HUDEP-2 (cell line): ENCODE results near the gene SEC22C.
A peak's percentile ranks its signal among the peaks of the same experiment; 100 is the strongest.

Experiments used
- DNase-seq, 76 experiments: peaks; one replicate each; lab custom pipeline; 2025; ENCODE audit not compliant: unreplicated experiment in 76 of 76; lab: John Stamatoyannopoulos, UW

Gene SEC22C

GRCh38 chr3:42515976-42516375 lies 65.8 kb downstream of the SEC22C start:
- DNase-seq, result no peak

GRCh38 chr3:42515391-42515916 lies 66.3 kb downstream of the SEC22C start:
- no peak for DNase-seq

- no peak for DNase-seq
Measured at GRCh38 chr3:42514876-42515275, 66.9 kb downstream of the SEC22C start.

DNA sequence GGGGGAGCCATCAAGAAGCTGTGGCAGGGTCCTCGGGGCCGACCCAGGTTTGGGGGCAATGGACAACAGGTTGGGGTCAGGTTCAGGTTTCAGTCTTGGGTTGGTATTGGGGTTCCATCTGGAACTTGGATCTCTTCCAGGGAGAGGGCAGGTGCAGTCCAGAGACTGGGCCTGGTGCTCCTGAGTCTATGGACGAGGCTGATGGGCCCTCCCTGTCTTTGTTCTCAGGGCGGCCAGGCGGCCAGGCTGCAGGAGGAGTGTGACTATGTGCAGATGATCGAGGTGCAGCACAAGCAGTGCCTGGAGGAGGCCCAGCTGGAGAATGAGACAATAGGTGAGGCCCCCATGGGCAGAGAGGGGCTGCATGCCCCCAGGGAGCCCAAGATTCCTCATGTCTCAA lies 68.2 kb downstream of the SEC22C start:
- DNase-seq, result no peak

- no peak for DNase-seq
Measured at GRCh38 chr3:42513121-42513520, 68.6 kb downstream of the SEC22C start.

DNA sequence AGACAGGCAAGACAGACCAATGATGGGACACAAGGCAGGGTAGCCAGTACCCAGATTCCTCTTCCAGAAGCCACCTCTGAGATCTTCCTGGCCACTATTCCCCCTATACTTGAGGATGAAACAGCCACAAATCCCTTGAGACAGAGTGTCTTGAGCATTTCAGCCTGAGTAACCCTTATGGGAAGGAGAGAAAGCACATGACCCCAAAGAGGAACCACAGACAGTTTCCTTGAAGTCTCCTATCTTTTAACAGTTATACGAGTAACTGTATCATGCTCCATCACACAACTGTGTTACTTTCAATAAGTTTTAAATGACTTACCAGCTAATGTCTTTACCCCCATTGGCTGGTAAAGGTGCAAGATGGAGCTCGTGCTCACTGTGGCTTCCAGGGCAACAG lies 70.0 kb downstream of the SEC22C start:
- DNase-seq, result no peak

DNA sequence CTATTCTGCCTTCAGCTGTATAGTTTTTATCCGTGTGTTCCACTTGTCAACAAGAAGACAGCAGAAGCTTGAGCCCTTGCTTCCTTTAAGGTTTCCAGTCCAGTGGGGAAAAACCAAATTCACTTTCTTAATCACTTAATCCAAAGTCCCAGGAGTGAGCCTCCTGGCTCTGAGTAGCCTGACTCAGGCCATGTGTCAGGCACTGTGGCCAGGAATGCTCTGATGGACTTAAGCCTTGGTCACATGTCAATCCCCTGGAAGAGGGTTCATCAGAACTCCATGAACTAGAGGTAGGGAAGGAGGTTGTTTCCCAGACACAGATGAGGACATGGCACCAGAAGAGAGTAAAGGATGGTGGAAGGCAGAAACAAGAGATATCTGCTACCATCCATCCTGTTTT lies 70.6 kb downstream of the SEC22C start:
- no peak for DNase-seq

DNA sequence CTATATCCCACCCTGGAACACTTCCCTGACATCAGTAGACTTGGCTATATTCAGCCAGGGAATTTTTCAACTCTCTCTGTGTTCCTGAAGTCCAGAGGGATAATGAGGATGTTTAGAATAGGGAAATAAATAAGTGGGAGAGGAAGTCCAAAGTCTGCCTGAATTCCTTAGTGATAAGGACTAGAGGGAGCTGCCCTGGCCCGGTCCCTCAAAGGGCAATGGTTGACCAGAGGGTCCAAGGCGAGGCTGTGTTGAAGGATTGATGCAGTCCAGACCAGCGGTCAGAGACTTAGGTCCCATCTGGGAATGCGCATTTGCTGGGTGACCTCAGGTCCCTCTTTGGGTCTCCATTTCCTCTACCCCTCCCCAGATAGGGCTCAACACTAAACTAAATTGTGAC lies 71.4 kb downstream of the SEC22C start:
- DNase-seq, result no peak

DNA sequence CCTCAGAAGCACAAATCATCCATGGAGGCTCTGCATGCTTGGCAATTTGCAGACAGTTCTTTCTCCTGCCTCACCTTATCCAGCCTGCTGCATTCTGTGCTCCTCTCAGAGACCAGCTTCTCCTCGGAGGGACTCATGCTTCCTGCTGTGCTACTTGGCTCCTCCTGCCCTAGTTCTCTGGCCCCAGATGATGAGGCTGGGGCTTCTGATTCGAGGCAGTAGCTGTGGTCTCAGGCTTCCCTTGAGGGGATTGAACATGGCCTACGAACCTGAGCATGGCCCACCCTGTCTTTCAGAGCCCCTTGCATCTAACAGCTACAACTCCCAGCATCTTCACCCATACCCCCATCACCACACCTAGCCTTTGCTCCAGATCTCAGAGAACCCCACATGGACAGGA lies 72.7 kb downstream of the SEC22C start:
- DNase-seq, result no peak

GRCh38 chr3:42508562-42508961 lies 73.2 kb downstream of the SEC22C start:
- no peak for DNase-seq

- no peak for DNase-seq
Measured at GRCh38 chr3:42507761-42508335, 73.9 kb downstream of the SEC22C start.

- DNase-seq, result no peak
Measured at GRCh38 chr3:42507252-42507651, 74.5 kb downstream of the SEC22C start.

DNA sequence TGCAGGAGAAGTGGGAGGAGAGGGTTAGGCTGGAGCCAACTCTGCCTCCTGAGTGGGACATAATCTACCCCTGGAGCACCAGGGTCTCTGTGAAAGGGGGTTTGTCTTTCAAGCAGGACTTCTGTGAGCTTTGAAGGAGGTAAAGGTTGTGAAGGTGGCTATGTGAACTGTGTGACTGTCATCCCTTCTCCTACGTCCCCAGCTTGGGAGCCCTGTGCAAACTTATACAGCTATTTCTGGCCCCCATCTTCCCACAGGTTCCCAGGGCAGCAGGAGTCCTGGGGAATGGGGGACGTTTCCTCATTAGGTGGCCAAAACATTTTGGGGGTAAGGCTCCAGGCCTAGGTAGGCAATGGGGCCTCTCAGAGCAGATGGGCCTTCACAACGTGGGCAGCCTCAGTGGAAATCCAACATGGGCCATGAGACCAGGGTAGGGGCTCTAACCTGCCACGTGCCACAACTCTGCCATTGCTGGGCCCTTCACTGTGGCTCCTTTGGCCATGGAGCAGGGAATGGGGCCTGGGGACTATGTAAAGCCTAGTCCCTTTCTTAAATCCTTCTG lies 75.8 kb downstream of the SEC22C start:
- DNase-seq, result no peak

- DNase-seq, result no peak
Measured at GRCh38 chr3:42505128-42505848, 76.5 kb downstream of the SEC22C start.

GRCh38 chr3:42504334-42505127 lies 77.2 kb downstream of the SEC22C start:
- no peak for DNase-seq

GRCh38 chr3:42503957-42504333 lies 77.8 kb downstream of the SEC22C start:
- no peak for DNase-seq

- no peak for DNase-seq
Measured at GRCh38 chr3:42503251-42503924, 78.4 kb downstream of the SEC22C start.

GRCh38 chr3:42502429-42503250 lies 79.1 kb downstream of the SEC22C start, which contains the start of gene VIPR1:
Gene VIPR1, plus strand, starts transcription at chr3:42502643. Its CDS starts 93 bp downstream, at chr3:42502736.
- peak in 51 of 76 experiments; percentile 2 to 70 (median 46) for DNase-seq

GRCh38 chr3:42501681-42502428 lies 79.9 kb downstream of the SEC22C start:
- peak in 32 of 76 experiments; percentile 3 to 49 (median 18) for DNase-seq
